NAMALWA (cell line): ENCODE results near the gene GID4.

Experiments
- DNase-seq: peaks from one replicate; pipeline ENCODE4 v3.0.0-alpha.2; 2015; ENCODE audit warnings: low spot score

GID4 gene

DNA sequence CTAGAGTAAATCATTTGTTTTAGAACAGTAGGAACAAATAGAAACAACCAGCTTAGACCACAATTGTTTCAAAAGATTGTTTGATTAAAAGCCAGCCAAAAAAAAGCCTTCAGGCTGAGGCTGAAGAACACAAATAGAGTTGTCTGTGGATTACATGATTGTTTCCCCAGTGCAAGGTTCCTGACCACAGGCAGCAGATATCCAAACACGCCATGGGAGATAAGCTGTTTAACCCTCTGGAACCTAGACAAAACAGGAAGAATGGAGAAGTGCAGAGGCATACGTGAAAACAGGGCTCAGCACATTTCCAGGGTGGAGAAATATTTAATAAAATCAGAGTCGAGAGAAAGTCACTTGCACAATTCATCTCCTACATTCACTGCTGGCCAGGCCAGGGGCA lies 21.2 kb upstream of the GID4 start:
- DNase-seq, result no peak

DNA sequence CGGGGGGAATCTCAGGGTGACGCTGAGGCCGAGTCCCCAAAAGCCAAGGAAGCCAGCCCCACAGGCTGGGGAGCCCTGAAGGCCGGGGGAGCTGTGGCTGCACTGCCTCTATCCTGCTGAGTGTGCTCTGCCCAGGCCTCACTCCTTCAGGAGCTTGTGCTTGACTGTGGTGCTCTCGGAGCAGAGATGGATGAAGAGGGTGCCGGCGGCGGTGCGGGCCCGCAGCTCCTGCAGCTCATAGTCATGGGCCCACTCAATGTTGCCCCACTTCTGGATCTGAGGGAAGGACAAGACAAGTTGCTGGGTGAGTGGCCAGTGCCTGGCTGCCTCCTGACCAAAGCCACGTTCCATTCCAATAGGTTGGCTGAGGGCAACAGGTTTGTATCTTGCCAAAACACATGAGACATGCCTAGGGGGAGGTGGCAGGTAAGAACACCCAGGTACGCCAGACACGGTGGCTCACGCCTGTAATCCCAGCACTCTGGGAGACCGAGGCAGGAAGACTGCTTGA lies 20.7 kb upstream of the GID4 start:
- no peak for DNase-seq

GRCh38 chr17:18019838-18020154 lies 19.4 kb upstream of the GID4 start:
- no peak for DNase-seq

DNA sequence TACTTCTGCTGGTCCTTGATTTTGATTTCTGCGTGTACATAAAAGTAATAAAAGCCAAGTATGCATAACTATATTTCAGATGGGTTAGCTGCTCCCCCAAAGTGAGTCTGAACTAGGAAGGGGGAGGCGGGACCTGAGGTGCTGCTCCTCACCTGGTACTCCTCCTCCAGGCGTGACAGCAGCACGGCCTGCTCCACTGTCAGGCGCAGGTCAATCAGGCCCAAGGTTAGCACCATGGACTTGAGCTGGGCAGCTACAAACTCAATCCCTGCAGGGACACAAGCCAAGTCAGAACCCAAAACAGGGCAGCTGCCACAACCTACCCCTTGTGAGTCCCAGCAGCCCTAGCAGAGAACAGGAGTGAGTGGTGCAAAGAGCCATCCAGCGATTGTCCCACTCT lies 18.2 kb upstream of the GID4 start:
- DNase-seq, result no peak

GRCh38 chr17:18021372-18021771 lies 17.8 kb upstream of the GID4 start:
- DNase-seq, result no peak

- DNase-seq, result no peak
These were observed 13.8 kb upstream of the GID4 start for GRCh38 chr17:18025241-18025944.

GRCh38 chr17:18025945-18026776 lies 13.0 kb upstream of the GID4 start:
- DNase-seq, result no peak

DNA sequence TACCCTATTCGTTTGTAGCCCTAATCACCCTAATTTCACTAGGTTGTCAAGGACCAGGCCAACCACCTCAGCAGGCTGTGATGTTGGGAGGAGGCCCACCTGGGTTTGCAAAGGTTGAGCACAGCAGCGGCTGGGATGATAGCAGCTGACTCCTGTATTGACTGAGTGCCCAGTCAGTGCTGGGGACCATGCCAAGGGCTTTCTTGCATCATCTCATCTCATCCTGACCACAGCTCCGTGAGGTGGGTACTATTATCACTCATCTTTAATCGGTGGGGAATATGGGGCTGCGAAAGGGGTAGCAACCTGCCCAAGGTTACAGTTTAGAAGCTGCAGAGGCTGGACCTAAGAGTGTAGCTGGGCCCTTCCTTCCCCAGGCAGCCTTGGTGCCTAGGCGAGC lies 11.9 kb upstream of the GID4 start:
- DNase-seq, result no peak

GRCh38 chr17:18028114-18028951 lies 10.9 kb upstream of the GID4 start:
- DNase-seq, result no peak

GRCh38 chr17:18028952-18029540 lies 10.2 kb upstream of the GID4 start:
- no peak for DNase-seq

GRCh38 chr17:18031955-18032354 lies 7.3 kb upstream of the GID4 start:
- DNase-seq, result no peak

- DNase-seq, result peak; percentile 84
These were observed 5.6 kb upstream of the GID4 start for GRCh38 chr17:18033442-18034099.

DNA sequence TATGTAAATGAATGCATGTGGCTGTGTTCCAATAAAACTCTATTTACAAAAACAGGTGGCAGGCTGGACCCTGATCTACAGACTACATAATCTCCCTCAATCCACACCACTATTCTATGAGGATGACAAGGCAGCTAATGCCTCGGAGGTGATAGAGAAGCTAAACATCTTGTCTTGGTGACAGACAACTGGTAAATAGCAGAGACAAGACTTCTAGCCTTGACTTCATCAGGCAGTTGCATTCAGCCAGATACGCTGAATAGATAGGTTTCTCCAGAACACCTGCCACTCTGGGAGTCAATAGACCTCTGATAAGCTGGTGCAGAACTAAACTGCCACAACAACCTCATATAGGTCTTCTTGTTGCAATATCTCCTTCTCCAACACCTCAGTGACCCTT lies 3.5 kb upstream of the GID4 start:
- DNase-seq, result peak; percentile 13

- DNase-seq, result peak; percentile 55
These were observed 1.7 kb upstream of the GID4 start for GRCh38 chr17:18037486-18037885.

GRCh38 chr17:18038149-18038850 lies 908 bp upstream of the GID4 start:
- DNase-seq, result peak; percentile 65

GRCh38 chr17:18039535-18040260 lies 490 bp downstream of the GID4 start:
- DNase-seq, result peak; percentile 34

DNA sequence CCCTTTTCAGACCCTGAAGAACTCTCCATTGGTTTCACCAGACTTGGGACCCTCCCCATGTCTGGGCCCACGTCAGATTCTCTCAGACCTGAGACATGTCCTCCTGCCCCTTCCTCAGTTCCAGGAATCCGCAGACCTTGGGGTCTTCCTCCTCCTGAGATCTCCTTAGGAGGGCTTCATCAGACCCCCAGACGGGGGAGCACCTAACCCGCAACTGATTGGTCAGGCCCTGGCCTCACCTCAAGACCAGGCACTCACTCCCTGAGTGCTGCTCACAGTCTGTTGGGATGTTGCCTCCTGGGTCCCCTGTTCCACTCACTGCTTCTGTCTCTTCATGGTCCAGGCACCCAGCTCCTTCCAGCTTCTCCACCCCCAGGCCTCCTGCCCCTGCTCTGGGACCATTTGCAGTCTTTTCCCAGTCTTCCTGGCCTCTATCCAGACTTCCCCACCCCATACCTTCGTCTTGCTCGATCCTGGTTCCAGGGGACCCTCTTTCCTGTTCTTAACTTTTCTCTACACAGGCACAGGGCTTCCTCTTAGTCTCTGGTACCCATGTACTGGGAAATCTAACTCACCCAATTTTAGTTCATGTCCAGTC lies 1.2 kb downstream of the GID4 start:
- DNase-seq, result no peak

DNA sequence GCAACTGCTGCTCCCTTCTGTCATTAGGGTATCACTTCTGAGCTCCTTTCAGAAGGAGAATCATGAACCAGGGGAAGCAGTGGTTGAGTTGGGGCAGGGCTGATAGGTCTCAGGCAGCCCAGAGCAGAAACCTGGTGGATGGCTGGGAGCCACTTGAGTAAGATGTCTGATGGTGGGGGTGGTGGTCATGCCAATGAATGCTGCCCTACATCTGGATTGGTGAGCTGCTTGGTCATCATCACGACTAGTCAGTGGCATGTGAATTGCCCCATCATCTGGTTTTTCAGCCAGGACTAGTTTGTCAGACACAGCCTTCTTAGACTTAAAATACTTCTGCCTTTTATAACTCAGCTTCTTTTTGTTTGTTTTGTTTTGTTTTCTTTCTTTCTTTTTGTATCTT lies 2.6 kb downstream of the GID4 start:
- DNase-seq, result no peak

GRCh38 chr17:18042983-18043382 lies 3.8 kb downstream of the GID4 start:
- DNase-seq, result no peak

DNA sequence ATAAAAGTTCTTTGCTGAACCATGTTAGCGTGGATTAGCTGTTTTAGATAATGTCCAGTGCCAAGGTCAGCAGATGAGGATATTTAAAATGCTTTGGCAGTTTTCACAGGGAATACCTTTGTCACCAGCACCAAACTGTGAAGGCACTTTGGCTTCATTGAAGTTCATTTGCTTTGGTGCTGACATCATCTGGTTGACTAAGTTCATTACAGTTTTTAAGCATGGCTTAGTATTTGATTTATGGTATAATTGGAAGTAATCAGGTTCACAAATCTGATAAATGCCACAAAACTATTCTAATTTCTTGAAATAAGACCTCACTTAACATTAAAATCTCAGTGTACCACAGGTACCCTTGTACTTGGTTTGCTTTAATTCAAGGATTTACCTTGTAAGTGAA lies 4.3 kb downstream of the GID4 start:
- DNase-seq, result peak; percentile 24
